Hepatocyte (in vitro differentiated cells): ENCODE data around the gene NPL.

ENCODE experiments used
- CTCF ChIP-seq: fragments of 200-600 bp; sonication (generic); IDR thresholded peaks from 2 replicates; pipeline ENCODE4 v1.5.1; 2016; ENCODE audit warnings: antibody characterized with exemption, mild to moderate bottlenecking; ENCODE audit not compliant: poor library complexity
- EZH2phosphoT487 ChIP-seq: fragments of 200-600 bp; sonication (generic); IDR thresholded peaks from one replicate; pipeline ENCODE4 v1.6.1; 2018; ENCODE audit warnings: antibody characterized with exemption, mild to moderate bottlenecking, low read depth, moderate library complexity; ENCODE audit not compliant: unreplicated experiment, severe bottlenecking

GRCh38 chr1:182872881-182873280 lies 83.3 kb downstream of the NPL start:
- TF ChIP-seq CTCF, result no peak
- no peak for TF ChIP-seq EZH2phosphoT487
